Inflammatory macrophage treated with lipopolysaccharide for 4 hours (primary cell): ENCODE results near the gene CRABP1.
"Not testable (repeated sequence)": the region's sequence is repeated elsewhere in the genome, so short reads cannot be mapped to it uniquely, and the experiment has no call there.

ENCODE experiments used
- DNase-seq: peaks from one replicate; pipeline ENCODE4 v3.0.0-alpha.2; 2020

CRABP1 gene

GRCh38 chr15:78380143-78380542, 40.0 kb downstream of the CRABP1 start:
- DNase-seq, result not testable (repeated sequence)

- no peak for DNase-seq
These were observed 42.1 kb downstream of the CRABP1 start for GRCh38 chr15:78382114-78382880.

- DNase-seq, result no peak
These were observed 44.5 kb downstream of the CRABP1 start for GRCh38 chr15:78384651-78385050.

- no peak for DNase-seq
These were observed 47.3 kb downstream of the CRABP1 start for GRCh38 chr15:78387246-78388037.

- DNase-seq, result no peak
These were observed 48.7 kb downstream of the CRABP1 start for GRCh38 chr15:78388865-78389264.

- no peak for DNase-seq
These were observed 49.2 kb downstream of the CRABP1 start for GRCh38 chr15:78389322-78389721.

- DNase-seq, result no peak
These were observed 49.6 kb downstream of the CRABP1 start for GRCh38 chr15:78389738-78390137.

- DNase-seq, result no peak
These were observed 50.1 kb downstream of the CRABP1 start for GRCh38 chr15:78390242-78390641.

- no peak for DNase-seq
These were observed 50.7 kb downstream of the CRABP1 start for GRCh38 chr15:78390826-78391225.

- no peak for DNase-seq
These were observed 51.6 kb downstream of the CRABP1 start for GRCh38 chr15:78391781-78392180.

GRCh38 chr15:78392430-78392829, 52.3 kb downstream of the CRABP1 start:
- no peak for DNase-seq

GRCh38 chr15:78393137-78393536, 53.0 kb downstream of the CRABP1 start:
- DNase-seq, result no peak

- peak; percentile 51 for DNase-seq
These were observed 53.9 kb downstream of the CRABP1 start for GRCh38 chr15:78394026-78394425.

GRCh38 chr15:78394981-78395616, 54.9 kb downstream of the CRABP1 start:
- no peak for DNase-seq

GRCh38 chr15:78396186-78396814, 56.1 kb downstream of the CRABP1 start:
- DNase-seq, result no peak

- no peak for DNase-seq
These were observed 56.8 kb downstream of the CRABP1 start for GRCh38 chr15:78396976-78397375.

GRCh38 chr15:78397382-78397781, 57.2 kb downstream of the CRABP1 start:
- DNase-seq, result no peak
